RKO (cell line): ENCODE results near the gene JARID2.
A peak's percentile ranks its signal among the peaks of the same experiment; 100 is the strongest.

Source experiments
- DNase-seq: peaks from one replicate; pipeline ENCODE4 v3.0.0-alpha.2; 2016; ENCODE audit warnings: low spot score

The JARID2 gene

DNA sequence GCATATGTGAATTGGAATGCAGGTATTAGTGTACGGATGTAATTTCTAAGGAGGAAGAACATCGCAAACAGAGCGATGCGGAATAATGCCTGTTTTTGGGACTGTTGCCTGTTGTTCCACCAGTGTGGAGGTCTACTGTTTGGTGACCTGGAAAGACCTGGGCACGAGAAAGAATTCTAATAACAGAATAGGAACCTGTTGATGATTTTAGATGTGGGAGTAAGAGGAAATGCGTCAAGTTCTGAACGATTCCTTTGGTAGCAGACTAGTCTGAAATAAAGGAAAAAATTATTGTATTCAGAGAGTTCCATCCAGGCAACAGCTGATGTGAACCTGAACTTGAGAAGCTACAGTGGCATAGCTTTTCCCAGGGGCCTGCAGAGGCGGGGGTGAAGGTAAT, 224.9 kb downstream of the JARID2 start:
- DNase-seq, result no peak

DNA sequence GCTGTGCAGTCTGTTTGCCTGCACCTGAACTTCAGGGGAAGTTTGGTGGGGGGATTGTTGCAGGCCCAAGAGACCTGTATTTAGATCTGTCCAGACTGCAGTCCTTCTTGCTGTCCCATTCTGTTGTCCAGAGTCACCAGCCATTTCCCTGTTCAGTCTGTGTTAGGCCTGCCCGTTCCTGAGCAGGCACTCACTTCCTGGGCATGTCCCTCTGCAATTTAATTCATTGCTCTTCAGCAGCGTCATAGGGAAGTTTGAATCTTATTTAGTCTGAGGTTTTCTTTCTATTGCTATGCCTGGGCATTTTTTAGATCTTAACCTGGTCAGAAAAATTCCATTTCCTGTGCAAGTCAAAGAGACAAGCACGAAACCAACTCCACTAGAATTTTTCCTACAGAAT, 226.8 kb downstream of the JARID2 start:
- no peak for DNase-seq

DNA sequence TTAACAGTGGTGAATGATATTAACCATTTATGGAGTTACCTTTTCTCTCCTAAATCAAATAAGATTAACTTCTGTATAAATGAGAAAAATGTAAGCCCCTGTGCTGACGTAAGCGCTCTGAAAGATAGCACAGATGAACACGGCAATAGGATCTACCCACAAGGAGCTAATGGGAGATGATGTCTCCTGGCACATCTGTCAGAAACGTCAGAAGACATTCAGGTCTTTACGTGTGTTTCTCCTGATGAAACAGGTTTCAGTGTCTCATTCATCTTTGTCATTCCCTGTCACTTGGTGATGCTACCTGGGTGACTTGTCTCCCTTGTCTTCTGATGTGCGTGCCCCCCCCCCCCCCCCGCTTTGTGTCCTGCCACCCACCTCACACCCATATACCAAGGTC, 227.3 kb downstream of the JARID2 start:
- no peak for DNase-seq

DNA sequence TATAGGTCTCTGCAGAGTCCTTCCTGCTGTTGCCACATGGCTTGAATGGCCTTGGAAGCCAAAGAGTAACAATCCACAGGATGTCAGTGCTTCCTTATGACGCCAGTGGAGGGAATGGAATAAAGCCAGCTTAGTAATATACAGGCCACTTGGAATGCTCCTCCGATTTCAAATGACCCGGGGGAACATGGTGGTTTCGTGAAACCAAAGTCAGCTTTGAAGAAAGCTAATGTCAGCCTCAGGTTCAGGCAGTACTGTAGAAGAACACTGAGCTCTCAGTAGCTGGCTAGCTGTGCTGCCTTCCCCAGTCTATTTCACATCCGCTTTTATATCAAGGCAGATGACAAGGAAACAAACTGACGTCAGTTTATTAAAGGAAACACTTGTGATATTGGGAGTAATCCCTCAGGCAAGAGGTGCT, 227.9 kb downstream of the JARID2 start:
- DNase-seq, result no peak

DNA sequence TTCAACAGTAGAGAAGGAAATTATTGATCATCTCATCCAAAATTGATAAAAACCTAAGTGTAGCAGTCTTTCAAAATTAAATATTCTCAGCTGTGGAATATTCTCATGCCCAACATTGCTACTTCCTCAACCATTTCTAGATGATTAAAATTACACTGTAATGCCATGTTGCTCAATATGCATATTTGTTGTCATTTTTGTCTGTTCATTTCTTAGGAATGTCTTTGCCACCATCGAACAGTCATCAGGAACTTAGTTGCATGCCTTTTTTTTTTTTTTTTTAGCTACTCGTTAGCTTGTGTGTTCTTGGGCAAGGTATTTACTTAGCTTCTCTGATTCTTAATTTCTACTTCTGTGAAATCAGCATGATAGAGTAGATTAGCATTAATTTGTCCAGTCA, 228.3 kb downstream of the JARID2 start:
- DNase-seq, result no peak

DNA sequence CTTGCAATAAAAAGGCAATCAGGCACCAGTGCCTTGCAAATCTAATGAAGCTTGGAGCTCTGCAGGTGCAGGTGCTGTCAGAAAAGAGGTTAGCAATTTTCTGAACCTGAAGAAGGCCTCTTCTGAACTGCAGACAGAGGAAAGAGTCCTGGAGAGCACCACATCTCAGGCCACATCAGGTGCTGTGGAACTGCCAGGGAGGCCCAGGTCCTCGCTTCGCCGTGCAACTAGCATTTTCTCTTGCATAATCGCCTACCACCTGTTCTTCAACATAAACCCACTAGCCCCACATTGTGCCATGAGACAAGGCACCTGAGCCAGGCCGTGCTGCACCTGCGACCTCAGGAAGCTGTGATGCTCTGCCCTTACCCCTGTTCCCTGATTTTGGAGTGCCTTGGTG, 229.4 kb downstream of the JARID2 start:
- DNase-seq, result no peak

DNA sequence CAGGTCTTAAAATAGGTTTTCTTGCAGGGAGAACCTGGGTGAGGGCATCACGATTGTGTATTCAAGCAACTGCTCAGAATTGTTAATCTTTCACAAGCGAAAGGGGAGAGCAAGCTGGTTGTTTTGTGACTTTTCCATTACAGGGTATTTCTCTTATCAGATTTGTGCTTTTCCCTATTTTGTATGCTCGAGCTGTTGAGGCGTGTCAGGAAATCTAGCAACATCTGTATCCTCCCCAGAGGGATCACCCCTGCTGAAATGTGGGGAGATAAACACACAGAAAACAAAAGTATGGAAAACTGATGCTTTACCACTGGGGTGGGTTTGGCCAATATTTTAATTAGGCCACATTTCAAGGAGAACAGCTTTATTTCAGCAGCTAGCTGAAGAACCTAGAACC, 230.0 kb downstream of the JARID2 start:
- no peak for DNase-seq

DNA sequence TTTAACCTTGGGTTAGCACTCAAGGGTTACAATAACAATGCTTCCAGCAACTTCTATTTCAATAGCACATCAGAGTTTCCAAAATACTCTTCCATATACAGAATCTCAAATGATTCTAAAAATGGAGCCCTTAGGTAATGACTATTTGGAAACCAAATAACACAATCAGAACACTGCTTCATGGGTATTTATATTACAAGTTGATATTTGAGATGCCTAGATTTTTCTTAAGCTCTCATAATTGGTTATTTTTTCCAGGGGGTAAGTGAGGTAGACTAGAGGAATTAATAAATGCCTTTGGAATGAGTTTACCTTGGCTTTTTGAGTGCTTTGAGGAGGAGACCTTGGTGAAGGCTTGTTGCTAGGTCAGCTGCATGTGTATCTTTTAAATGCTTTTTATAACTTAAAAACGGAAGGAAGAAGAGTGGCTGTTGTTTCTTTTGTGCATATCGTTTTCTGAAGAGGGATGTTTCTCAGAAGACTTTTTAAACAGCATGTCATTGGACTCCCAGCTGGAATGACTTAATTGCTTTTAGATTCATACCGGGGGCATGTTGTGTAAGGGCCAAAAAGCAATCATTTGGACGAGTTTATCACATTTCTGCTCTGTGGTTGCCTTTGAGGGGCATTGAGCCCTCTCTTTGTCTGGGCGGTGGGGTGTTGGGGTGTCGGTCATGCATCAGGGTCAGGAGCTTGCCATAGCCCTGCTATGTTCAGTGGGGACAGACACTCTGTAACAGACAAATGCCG, 230.9 kb downstream of the JARID2 start:
- DNase-seq, result no peak

DNA sequence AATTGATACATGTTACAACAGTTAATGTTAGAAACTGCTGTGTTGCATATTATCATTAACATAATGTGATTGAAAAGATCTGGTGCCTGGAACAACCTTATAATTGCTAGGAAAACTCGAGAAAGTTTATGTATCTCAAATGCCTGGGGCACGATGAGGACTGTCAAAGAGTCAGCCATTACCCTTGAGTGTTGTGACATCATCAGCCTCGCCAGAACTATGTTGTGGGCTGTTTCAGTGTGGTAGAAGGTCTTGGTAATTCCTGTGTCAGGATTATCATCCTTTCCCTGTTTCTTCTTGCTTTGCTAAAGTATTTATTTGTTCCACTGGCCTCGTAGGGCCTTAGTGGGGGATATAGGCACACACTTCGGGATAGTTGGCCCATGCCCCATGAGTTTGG, 231.9 kb downstream of the JARID2 start:
- DNase-seq, result no peak

DNA sequence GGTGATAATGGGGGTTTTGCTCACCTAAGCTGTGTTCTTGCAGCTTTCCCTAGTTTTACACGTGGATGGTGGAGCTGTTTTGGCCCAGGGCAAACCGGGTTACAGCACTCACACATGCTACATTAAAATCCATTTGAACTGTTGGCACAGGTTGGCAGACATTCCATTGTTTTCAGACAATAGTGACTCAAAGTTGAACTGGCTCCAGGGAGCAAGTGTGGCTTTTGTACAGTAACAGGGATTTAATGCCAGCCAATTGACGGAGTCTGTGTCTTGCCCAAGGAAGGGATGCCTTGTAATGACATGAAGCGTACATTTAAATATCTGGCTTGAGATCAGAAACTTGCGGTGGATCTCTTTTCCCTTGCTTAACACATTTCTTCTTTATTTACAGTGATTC, 233.9 kb downstream of the JARID2 start:
- DNase-seq, result no peak

DNA sequence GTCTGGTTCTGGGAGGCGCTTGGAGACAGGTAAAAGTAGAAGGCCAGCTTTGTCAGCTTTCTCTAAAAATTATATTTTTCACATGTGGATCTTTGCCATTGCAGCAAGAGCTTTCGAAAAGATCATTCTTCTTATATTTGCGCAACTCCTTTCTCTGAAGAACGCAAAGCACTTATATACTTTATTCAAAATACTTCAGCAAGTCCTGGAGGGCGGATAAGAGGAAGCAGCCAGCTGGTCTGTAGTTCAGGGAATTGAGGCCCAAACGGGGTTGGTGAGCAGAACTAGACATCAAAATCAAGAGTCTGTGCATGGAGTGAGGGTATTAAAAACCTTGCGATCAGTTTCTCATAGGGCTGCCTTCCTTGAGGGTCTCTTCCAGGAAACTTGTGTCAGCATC, 234.7 kb downstream of the JARID2 start:
- DNase-seq, result no peak

DNA sequence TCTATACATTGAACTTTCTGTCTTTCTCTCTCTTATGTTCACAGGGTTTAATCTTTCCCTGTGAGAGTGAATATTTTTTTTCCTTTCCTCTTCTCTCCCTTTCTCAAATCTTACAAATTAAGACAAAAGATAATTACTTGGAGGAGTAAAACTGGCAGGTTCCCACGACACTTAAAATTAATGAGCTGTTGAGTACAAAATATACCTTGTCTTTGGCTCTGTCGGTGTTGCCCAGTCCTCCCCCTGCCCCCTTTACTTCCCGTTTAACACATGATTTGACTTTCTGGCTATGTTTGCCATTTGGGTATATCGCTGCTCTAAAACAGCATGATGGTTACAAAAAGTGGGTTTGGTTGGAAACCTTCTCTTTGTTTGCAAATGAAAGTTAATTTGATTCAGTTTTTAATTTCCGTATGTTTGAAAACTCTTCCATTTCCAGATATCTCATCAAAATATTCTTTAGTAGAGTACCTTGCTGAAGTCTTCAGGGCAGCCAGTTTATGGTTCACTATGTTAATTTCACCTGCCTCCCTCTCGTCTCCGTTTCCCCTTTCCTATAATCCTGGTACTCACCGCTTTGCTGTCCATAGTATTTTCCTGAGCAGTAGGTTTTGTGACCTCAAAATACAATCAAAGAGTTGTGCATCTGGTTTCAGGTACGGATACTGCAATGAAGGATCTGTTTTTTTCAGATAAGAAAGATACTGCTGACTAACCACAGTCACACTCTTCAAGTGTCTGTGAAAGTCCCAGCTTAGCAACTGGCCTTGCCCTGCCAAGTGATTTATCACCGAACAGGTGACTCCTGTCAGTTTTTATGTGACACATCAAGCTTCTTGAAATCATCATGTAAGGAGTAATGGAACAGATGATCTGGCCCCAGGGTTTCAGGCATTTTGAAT, 235.8 kb downstream of the JARID2 start:
- no peak for DNase-seq

DNA sequence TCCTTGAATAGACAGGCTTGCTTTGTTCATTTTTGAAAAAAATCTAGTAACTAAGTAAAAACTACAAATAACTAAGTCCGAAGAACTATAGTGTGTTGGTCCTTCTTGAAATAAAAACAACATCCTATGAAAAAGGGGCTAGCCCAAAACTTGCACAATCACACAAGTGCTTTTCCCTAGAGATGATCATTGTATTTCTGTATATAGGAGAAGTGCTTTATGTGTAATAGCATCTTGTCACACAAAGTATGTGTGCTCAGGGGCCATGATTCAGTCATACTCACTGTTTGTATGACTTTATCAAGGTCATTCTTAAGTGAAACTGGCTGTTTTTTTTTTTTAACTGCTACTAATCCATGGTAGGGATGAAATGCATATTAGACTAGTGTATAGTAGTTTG, 237.2 kb downstream of the JARID2 start:
- peak; percentile 38 for DNase-seq

DNA sequence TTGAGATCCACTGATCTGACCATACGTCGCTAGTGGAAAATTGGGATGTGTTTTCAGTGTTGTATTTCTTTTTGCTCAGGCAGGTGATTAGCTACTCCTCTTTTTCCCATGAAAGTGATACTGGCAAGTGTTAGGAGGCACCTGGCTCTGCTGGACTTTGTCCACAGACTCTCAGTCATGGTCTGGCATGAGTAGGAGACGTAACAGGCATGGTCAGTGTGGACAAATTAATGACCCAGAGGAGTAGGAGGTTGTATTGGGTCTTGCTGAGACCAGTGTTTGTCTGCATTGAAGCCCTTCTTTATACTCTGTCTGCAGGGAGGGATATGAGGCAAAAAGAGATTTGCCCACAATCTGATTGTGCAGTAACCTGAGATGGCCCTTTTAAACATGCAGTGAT, 238.3 kb downstream of the JARID2 start:
- DNase-seq, result no peak

DNA sequence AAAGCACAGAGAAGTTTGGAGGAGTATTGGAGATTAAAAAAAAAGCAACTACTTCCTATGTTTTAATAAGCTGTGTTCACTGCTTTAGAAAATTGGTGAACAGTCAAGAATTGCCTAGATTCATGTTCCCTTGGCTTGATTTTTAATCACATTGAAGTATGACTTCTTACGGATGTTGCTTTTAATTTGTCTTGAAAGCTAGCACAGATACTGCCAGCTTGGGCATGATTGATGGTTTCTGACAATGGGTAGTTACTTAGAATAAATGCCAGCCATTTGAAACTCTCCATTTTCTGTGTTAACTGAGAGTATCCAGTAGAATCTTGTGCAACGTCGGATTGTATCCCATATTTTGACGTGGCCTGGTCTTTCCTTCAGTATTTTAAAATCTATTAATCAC, 239.0 kb downstream of the JARID2 start:
- DNase-seq, result no peak

DNA sequence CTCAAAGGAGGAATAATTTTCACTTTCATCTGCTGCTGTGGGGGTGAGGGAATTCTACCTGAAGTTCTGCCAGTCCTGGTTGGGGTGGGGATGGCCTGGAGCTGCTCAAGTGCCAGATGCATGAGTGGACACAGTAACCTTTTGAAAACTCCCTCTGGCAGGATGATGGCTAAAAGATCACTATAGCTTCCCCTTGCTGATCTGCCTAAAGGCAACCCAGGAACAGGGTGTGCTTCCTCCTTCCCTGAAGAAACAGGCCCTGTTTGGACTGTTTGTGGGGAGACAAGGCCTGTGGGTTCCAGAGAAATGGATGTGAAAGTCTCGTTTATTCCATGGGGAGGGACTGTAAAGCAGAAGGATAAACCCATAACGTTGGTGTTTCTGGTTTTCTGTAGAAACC, 240.1 kb downstream of the JARID2 start:
- no peak for DNase-seq

DNA sequence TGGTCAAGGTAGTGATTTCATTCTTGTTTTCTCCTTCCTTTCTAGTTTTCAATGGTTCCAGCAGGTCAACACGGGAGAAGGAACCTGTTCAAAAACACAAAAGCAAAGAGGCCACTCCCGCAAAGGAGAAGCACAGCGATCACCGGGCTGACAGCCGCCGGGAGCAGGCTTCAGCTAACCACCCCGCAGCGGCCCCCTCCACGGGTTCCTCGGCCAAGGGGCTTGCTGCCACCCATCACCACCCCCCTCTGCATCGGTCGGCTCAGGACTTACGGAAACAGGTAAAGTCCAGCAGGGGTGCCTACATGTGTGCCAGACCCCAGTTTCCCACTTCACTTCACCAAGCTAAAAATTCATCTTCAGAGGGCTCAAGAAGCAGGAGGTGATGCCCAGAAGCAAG, 241.4 kb downstream of the JARID2 start:
- DNase-seq, result no peak

DNA sequence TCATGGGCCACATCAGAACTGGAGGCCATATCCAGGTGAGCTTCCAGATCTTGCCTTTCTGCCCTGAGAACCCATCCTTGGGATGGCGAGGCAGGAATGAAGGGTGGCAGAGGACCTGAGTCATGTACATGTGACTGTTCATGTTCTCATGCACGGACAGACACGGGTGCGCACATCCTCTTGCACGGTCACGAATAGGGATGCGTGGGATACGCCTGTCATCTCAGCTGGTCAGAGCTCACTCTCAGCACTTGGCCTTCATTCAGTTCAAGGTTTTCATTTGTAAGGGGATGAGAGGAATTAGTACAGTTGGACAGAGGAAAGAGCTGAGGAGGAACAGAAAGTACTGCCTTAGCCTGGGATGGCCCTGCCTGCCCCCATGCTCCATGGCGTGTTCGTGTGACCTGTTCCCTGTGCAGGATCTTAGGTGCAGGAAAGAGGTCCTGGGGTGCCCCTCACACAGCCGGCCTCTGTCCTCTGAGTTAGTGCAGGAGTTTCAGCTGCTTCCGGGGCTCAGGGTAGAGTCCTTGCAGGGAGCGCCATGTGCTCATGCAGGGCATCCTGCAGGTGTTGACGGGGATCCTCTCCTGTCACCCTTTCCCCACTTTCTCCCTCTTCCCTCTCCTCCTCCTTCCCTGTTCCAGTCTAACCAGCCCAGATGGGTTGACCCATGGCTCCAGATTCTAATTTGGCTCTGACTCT, 243.5 kb downstream of the JARID2 start:
- DNase-seq, result no peak

DNA sequence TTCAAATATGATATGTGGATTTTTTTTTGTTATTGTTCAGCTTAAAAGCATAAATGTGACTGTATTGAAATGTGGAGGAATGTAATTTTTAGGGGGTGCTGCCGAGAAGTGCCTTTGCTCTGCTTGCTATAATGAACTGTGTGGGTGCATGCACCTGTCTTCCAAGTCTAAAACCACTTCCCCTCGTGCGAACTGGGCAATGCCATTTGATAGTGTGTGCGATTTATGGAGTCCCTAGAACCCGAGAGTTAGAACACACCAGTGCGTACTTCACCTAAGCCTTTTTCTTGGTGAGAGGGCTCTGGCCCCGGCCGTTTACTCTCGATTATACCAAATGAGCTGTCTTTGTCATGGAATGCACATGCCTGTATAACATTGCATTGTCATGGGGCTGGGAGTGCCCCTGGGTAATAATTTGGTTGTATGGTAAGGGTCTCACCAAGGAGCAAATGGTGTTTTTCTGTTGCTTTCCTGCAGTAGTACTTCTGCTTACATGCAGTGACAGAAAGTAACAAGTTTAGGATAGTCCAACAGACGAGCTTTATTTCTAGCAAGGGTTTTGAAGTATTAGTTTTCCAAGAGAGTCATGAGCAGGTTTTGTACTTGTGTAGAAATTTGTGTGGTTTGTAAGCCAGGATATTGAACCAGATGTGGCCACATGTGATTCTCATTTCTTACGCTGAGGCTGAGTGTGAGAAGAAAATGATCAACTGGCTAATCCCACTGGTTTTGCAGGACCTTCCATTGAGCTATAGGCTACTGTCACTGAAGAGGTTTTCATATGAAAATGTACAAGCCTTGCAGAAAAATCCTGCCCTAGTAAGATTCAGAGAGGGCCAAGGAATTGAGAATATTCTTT, 244.6 kb downstream of the JARID2 start:
- DNase-seq, result no peak

DNA sequence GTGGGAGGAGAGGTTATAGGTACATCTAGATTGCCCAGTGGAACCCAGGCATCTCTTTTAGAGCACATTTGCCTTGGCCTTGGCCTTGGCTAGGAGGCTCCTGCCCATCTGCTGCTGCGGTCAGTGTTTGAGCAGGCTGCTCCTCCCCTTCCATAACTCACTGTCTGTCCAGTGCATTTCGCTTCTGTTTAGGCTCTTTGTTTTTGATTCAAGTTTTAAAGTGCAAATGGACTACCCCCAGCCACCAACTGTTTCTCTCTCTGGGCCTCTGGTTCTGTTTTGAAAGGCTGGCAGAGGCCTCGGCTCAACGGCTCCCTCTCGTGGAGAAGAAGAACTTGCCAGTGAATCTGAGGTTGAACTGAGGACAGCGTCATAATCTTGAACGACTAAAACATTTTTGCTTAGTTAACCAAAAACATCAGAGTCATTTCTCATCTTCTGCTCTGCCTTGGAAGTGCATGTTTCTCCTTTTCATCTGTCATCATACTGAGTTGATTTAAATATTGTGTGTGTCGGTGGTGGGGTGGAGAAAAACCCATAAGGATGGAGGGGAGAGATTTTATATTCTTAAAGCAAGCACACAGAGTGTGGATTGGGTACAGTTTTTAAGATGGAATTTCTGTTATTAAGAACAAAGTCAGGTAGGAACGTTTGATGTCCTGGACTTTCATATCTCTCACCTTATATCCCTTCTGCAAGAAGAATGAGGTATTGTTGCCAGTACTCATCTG, 245.6 kb downstream of the JARID2 start:
- DNase-seq, result peak; percentile 63

DNA sequence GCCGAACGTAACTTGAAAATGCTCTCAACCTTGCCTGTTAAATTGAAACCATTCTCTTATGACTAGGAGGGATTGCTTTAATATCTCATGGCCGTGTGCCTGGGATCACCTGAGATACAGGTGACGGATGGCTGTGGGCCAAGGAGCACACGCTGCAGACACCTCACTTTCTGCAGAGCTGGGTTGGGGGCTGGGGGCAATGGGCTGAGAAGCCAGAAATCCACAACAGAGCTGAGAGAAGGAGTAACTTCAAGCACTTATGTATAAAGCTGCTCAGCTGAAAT, 246.1 kb downstream of the JARID2 start:
- no peak for DNase-seq
